PC-9 (cell line): ENCODE measurements around the gene SLIT1.

ENCODE experiments used
- EZH2 ChIP-seq: fragments of 200-600 bp; sonication (generic); IDR thresholded peaks from 2 replicates; pipeline ENCODE4 v1.8.0; 2017; ENCODE audit warnings: antibody characterized with exemption, low read depth
- TF ChIP-seq, protein P1 (sequence below): fragments of 200-600 bp; sonication (generic); conservative IDR thresholded peaks from 2 replicates; pipeline ENCODE4 v1.6.1; 2017; ENCODE audit warnings: mixed run types, antibody characterized with exemption, mild to moderate bottlenecking, moderate library complexity

- TF ChIP-seq, protein P1, sequence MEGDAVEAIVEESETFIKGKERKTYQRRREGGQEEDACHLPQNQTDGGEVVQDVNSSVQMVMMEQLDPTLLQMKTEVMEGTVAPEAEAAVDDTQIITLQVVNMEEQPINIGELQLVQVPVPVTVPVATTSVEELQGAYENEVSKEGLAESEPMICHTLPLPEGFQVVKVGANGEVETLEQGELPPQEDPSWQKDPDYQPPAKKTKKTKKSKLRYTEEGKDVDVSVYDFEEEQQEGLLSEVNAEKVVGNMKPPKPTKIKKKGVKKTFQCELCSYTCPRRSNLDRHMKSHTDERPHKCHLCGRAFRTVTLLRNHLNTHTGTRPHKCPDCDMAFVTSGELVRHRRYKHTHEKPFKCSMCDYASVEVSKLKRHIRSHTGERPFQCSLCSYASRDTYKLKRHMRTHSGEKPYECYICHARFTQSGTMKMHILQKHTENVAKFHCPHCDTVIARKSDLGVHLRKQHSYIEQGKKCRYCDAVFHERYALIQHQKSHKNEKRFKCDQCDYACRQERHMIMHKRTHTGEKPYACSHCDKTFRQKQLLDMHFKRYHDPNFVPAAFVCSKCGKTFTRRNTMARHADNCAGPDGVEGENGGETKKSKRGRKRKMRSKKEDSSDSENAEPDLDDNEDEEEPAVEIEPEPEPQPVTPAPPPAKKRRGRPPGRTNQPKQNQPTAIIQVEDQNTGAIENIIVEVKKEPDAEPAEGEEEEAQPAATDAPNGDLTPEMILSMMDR: no peak
- TF ChIP-seq EZH2: no peak
Observed at GRCh38 chr10:97204826-97205679, 19.3 kb upstream of the SLIT1 start.
